ENCODE data around the gene LYL1.

DNA sequence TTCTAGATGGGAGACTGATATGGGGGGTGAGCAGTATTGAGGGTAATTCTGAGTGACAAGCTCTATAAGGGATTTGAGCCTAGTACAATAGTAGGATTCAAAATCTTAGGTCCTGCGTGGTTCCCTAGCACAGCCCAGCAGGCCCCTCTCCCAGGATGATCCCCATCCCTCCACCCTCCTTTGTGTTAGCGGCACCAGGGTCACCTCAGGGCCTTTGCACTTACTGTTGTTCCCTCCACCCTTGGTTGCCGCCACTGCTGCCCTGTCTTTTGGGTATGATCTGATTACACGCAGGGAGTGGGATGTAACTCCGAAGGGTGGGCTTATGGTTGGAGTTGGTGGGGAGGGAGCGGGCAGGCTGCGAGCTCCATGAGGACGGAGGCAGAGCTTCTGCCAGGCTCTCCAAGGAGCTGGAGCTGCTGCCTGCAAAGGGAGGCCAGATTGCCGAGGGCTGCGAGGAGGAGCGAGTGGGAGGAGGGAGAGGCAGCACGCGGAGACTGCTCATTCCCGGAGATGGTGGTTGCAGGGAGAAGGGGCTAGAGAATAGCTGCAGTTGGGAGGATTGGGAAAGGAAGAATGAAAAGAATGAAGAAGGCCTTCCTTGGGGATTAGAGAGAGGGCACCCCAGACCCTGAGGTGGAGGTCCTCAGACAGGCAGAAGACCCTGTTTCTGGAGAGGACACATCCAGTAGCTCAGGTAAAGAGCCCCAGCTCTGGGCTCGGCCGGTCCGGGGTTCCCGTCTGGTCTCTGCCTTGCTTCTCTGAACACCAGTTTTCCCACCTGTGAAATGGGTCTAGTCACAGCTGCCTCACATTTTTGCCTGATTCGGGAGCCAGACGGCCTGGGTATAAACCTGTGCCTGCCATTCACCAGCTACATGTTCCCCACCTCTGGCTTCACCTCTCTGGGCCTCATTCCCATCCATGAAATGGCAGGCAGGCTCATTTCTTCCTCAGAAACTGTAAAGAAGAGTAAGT, 20.6 kb upstream of the LYL1 start:
- TF ChIP-seq CTCF (IDR thresholded peaks at IDR 0.05) (no peak), POLR2A (IDR thresholded peaks at IDR 0.05) (no peak)

Measured in thyroid gland (tissue), 4 donors.